ENCODE measurements around the gene DCP1B. TPM values are rescaled to one million over a fixed set of nuclear protein-coding genes. Genes with fewer than 3 reads are reported as not detected.

DCP1B gene
- total RNA-seq, 3 donors from 2014 or later (not counting 1 experiment from before 2014, with no cell fraction given) = 4.7 to 8.5 (median 7.5) TPM

DNA sequence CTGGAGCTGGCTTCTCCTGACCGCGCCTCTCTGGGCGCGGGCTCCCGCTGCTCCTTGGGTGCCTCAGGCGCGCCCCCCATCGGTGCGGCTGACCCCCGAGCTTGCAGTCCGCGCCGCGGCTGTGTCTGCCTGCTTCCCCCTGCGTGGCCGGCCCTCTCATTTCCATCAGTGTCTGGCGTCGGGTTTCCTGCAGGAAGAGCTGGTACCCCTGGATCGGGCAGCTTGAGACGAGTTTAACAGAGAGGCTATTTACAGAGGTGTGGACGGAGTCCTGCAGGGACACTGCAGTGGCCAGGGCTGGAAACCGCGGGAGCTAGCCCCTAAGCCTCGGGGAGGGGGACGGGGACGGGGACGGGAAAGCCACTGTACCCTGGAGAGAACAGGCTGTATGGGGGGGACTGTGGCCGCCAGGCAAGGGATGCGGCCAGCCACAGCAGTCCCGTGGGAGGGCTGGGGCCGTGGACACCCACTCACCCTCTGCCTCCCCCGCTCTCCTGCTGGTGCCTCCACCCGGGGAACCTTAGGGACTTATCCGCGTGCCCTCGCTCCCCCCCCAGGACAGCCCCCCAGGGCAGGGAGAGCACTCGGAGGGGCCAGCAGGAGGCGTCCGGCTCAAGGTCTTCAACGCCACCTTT, 82.1 kb downstream of the DCP1B start:
- Mint-ChIP-seq H3K4me1 (peaks cover 0 to 20% of the 10 kb centered on the region in 2 donors), H3K27ac (no peak overlapping the region), H3K9me3 (no peaks in the 10 kb centered on the region), H3K36me3 (no peaks in the 10 kb centered on the region), H3K27me3 (ENCODE audit: low read depth in 2 of 2) (peaks cover 0 to 8% of the 10 kb centered on the region in 2 donors), H3K4me3 (no peak overlapping the region)
- WGBS (ENCODE audit: insufficient coverage) = 26% methylated on average over 40 of the region's 40 CpGs
- intact Hi-C loops (cut with micrococcal nuclease) = loop anchor here (5.0 kb wide), 1 partner anchor 110 kb away; no protein-coding TSS in a partner anchor
- Histone ChIP-seq H3K9me3 (ENCODE audit: control insufficient read depth, insufficient read depth, low read length) (no peaks in the 10 kb centered on the region), H3K4me1 (ENCODE audit: control insufficient read depth, insufficient read depth, low read length) (peaks cover 23% of the 10 kb centered on the region), H3K27me3 (ENCODE audit: control insufficient read depth, insufficient read depth, low read length) (no peaks in the 10 kb centered on the region), H3K36me3 (ENCODE audit: control insufficient read depth, insufficient read depth, low read length) (no peaks in the 10 kb centered on the region), H3K4me3 (ENCODE audit: low read length) (peak overlapping the region; percentile 23), H3K27ac (ENCODE audit: low read length) (no peak overlapping the region)
- DNase-seq (no peak), ATAC-seq (peak in 1 of 3 donors; percentile 54)
- TF ChIP-seq, protein P1, sequence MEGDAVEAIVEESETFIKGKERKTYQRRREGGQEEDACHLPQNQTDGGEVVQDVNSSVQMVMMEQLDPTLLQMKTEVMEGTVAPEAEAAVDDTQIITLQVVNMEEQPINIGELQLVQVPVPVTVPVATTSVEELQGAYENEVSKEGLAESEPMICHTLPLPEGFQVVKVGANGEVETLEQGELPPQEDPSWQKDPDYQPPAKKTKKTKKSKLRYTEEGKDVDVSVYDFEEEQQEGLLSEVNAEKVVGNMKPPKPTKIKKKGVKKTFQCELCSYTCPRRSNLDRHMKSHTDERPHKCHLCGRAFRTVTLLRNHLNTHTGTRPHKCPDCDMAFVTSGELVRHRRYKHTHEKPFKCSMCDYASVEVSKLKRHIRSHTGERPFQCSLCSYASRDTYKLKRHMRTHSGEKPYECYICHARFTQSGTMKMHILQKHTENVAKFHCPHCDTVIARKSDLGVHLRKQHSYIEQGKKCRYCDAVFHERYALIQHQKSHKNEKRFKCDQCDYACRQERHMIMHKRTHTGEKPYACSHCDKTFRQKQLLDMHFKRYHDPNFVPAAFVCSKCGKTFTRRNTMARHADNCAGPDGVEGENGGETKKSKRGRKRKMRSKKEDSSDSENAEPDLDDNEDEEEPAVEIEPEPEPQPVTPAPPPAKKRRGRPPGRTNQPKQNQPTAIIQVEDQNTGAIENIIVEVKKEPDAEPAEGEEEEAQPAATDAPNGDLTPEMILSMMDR (IDR thresholded peaks at IDR 0.05) = no peak

DNA sequence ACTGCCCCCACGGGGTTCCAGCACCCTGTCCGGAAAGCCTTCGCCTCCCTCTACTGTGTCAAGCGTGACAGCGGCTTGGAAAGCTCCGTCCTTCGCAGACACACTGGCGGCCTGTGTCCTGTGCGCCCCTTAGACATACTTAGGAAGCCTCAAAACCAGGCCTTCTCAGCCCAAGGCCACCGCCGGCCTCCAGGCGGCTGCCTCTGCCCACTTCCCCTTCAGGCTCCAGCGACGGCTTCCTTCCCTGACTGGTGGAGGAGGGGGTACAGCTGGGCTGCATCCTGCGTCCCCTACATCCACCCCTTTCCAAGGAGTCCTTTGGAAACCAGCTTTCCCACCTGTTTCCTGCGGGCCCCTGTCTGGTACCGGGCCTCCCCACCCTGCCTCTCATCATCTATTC, 83.3 kb downstream of the DCP1B start:
- Mint-ChIP-seq H3K36me3 (no peaks in the 10 kb centered on the region), H3K9me3 (no peaks in the 10 kb centered on the region), H3K4me3 (no peak overlapping the region), H3K4me1 (peaks cover 6 to 27% of the 10 kb centered on the region in 2 donors), H3K27me3 (ENCODE audit: low read depth in 2 of 2) (peaks cover 7 to 15% of the 10 kb centered on the region in 2 donors), H3K27ac (peak overlapping the region in 1 of 2 donors; percentile 74)
- 13% methylated on average over 17 of the region's 17 CpGs for WGBS (ENCODE audit: insufficient coverage)
- Histone ChIP-seq H3K36me3 (ENCODE audit: control insufficient read depth, insufficient read depth, low read length) (no peaks in the 10 kb centered on the region), H3K27me3 (ENCODE audit: control insufficient read depth, insufficient read depth, low read length) (no peaks in the 10 kb centered on the region), H3K27ac (ENCODE audit: low read length) (peak overlapping the region; percentile 11), H3K4me3 (ENCODE audit: low read length) (peak overlapping the region; percentile 48), H3K9me3 (ENCODE audit: control insufficient read depth, insufficient read depth, low read length) (no peaks in the 10 kb centered on the region), H3K4me1 (ENCODE audit: control insufficient read depth, insufficient read depth, low read length) (peaks cover 30% of the 10 kb centered on the region)
- no peak for DNase-seq
- intact Hi-C loops (cut with micrococcal nuclease) = loop anchor here (5.0 kb wide), 1 partner anchor 109 kb away; no protein-coding TSS in a partner anchor
- peak; percentile 36 to 61 (median 53) for ATAC-seq
- TF ChIP-seq, protein P1 (IDR thresholded peaks at IDR 0.05) = no peak

DNA sequence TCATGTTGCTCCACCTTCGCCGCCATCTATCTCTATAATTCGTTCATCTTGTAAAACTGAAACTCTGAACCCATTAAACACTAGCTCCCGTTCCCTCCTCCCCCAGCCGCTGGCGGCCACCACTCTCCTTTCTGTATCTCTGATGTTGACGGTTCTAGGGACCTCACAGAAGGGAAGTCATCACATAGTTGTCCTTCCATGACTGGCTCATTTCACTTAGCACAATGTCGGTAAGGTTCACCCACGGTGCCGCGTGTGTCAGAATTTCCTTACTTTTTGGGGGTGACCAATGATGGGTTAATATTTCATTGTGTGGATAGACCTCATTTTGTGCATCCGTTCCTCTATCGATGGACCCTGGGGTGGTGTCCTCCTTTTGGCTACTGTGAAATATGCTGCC, 83.8 kb downstream of the DCP1B start:
- peaks cover 10 to 18% of the 10 kb centered on the region in 2 donors for H3K27me3 Mint-ChIP-seq (ENCODE audit: low read depth in 2 of 2)
- whole genome bisulfite sequencing (ENCODE audit: insufficient coverage) = 95% methylated on average over 13 of the region's 13 CpGs
- ATAC-seq = no peak

More for the DNA sequence above, 83.8 kb downstream of the DCP1B start:
- peaks cover 11 to 32% of the 10 kb centered on the region in 2 donors for H3K4me1 Mint-ChIP-seq
- H3K9me3 Mint-ChIP-seq = no peaks in the 10 kb centered on the region
- no peak for DNase-seq
- Histone ChIP-seq H3K4me3 (ENCODE audit: low read length) (no peak overlapping the region), H3K36me3 (ENCODE audit: control insufficient read depth, insufficient read depth, low read length) (no peaks in the 10 kb centered on the region), H3K4me1 (ENCODE audit: control insufficient read depth, insufficient read depth, low read length) (peaks cover 32% of the 10 kb centered on the region), H3K27ac (ENCODE audit: low read length) (no peak overlapping the region), H3K9me3 (ENCODE audit: control insufficient read depth, insufficient read depth, low read length) (no peaks in the 10 kb centered on the region), H3K27me3 (ENCODE audit: control insufficient read depth, insufficient read depth, low read length) (no peaks in the 10 kb centered on the region)
- TF ChIP-seq, protein P1 (IDR thresholded peaks at IDR 0.05) = no peak
- no peak overlapping the region for H3K27ac Mint-ChIP-seq
- H3K4me3 Mint-ChIP-seq = no peak overlapping the region
- intact Hi-C loops (cut with micrococcal nuclease) = loop anchor here (5.0 kb wide), 1 partner anchor 108 kb away; no protein-coding TSS in a partner anchor
- no peaks in the 10 kb centered on the region for H3K36me3 Mint-ChIP-seq

Measured in natural killer cell (primary cell).